ENCODE measurements around the gene KLF13.

The KLF13 gene

GRCh38 chr15:31326156-31326874 lies at the start of gene KLF13:
Gene KLF13 (plus strand): TSS chr15:31326835. CDS start chr15:31327213, 378 bp downstream.
- DNase-seq, result peak; percentile 100

- peak; percentile 52 for DNase-seq
These were observed 49.1 kb upstream of the KLF13 start for GRCh38 chr15:31277335-31278060.

- DNase-seq, result peak; percentile 54
These were observed 48.6 kb upstream of the KLF13 start for GRCh38 chr15:31278061-31278445.

- peak; percentile 45 for DNase-seq
These were observed 48.0 kb upstream of the KLF13 start for GRCh38 chr15:31278544-31279220.

- DNase-seq, result peak; percentile 43
These were observed 47.2 kb upstream of the KLF13 start for GRCh38 chr15:31279221-31280045.

GRCh38 chr15:31280046-31280830 lies 46.4 kb upstream of the KLF13 start:
- DNase-seq, result peak; percentile 42

- DNase-seq, result peak; percentile 43
These were observed 45.8 kb upstream of the KLF13 start for GRCh38 chr15:31280831-31281216.

- DNase-seq, result no peak
These were observed 43.6 kb upstream of the KLF13 start for GRCh38 chr15:31283043-31283442.

GRCh38 chr15:31285772-31286261 lies 40.8 kb upstream of the KLF13 start:
- no peak for DNase-seq

GRCh38 chr15:31291048-31291578 lies 35.5 kb upstream of the KLF13 start:
- DNase-seq, result no peak

- DNase-seq, result peak; percentile 34
These were observed 34.1 kb upstream of the KLF13 start for GRCh38 chr15:31292391-31293015.

GRCh38 chr15:31293655-31294054 lies 33.0 kb upstream of the KLF13 start:
- no peak for DNase-seq

GRCh38 chr15:31294067-31294466 lies 32.6 kb upstream of the KLF13 start:
- DNase-seq, result no peak

- DNase-seq, result peak; percentile 42
These were observed 31.0 kb upstream of the KLF13 start for GRCh38 chr15:31295658-31296057.

GRCh38 chr15:31296219-31296645 lies 30.4 kb upstream of the KLF13 start:
- no peak for DNase-seq

- peak; percentile 58 for DNase-seq
These were observed 29.7 kb upstream of the KLF13 start for GRCh38 chr15:31296646-31297574.

- DNase-seq, result peak; percentile 39
These were observed 28.8 kb upstream of the KLF13 start for GRCh38 chr15:31297575-31298456.

- DNase-seq, result peak; percentile 56
These were observed 27.9 kb upstream of the KLF13 start for GRCh38 chr15:31298707-31299172.

GRCh38 chr15:31300208-31300661 lies 26.4 kb upstream of the KLF13 start:
- peak; percentile 28 for DNase-seq
